Heart right ventricle (tissue), 16 donors: ENCODE measurements around the gene C1S. TPM values are rescaled to one million over a fixed set of nuclear protein-coding genes. Genes with fewer than 3 reads are reported as not detected.

Experiments used
- ATAC-seq, 8 donors: fragments of 200-7000 bp; cut with Tn5 transposase; one replicate each; pipeline ENCODE4 v1.9.1; 2020; ENCODE audit warnings: mild to moderate bottlenecking in 8 of 8, moderate library complexity in 8 of 8, moderate number of reproducible peaks in 1 of 8
- DNase-seq, 2 donors: peaks; one replicate each; pipeline ENCODE4 v3.0.0-alpha.2; 2020
- H3K27ac ChIP-seq, 10 donors: fragments of 200-600 bp; sonication (generic) in 2 of 10; one replicate each; pipeline versions ENCODE4 v1.5.0 to v1.8.0; 2020 to 2022; ENCODE audit warnings: mild to moderate bottlenecking in 3 of 10
- H3K27me3 ChIP-seq, 7 donors: fragments of 200-600 bp; one replicate each; pipeline ENCODE4 v1.8.0; 2021 to 2022; ENCODE audit warnings: mild to moderate bottlenecking in 2 of 7
- H3K36me3 ChIP-seq, 9 donors: fragments of 200-600 bp; sonication (generic) in 1 of 9; one replicate each; pipeline versions ENCODE4 v1.5.0 to v1.8.0; 2020 to 2022; ENCODE audit warnings: mild to moderate bottlenecking in 2 of 9
- H3K4me1 ChIP-seq, 9 donors: fragments of 200-600 bp; sonication (generic) in 1 of 9; one replicate each; pipeline versions ENCODE4 v1.5.0 to v1.8.0; 2020 to 2022; ENCODE audit warnings: mild to moderate bottlenecking in 4 of 9
- H3K4me3 ChIP-seq, 10 donors: fragments of 200-600 bp; sonication (generic) in 2 of 10; one replicate each; pipeline versions ENCODE4 v1.5.0 to v1.8.0; 2020 to 2022; ENCODE audit warnings: mild to moderate bottlenecking in 7 of 10, moderate library complexity in 2 of 10
- H3K9me3 ChIP-seq, 11 donors: fragments of 200-600 bp in 10 of 11; sonication (generic) in 2 of 11; one replicate each; pipeline versions ENCODE4 v1.5.0 to v1.8.0; 2013 to 2022; ENCODE audit warnings: mild to moderate bottlenecking in 2 of 11, control low read depth in 1 of 11, moderate library complexity in 1 of 11
- WGBS, 2 donors: extraction: QIAGEN DNeasy Blood & Tissue Kit; methylation state at CpG; one replicate each; pipeline ENCODE4 v1.1.7; 2013; ENCODE audit warnings: inconsistent platforms in 1 of 2; 5-methylcytosine and 5-hydroxymethylcytosine counted together
- intact Hi-C, 10 donors: fragments of 100-400 bp; cut with DNase I; formaldehyde crosslinking; loops; one replicate each; pipeline versions ENCODE4 v1.11.1 to v1.14.2; 2022
- polyA plus RNA-seq, 2 donors: library from polyadenylated mRNA; stranded (reverse); fragments of 200-250 nt; gene quantifications; one replicate each; pipeline ENCODE4 v1.2.3, GENCODE V29; 2013
- total RNA-seq, 10 donors: library from RNA; stranded (reverse); fragmentation: NEBNext Ultra II Directional in 3 of 10; extraction: Animal tissue kit (Norgen Biotek cat#: 25700) in 3 of 10; gene quantifications; one replicate each; pipeline versions ENCODE4 v1.2.1 to v1.2.4, GENCODE V29; 2021 to 2023
- TF ChIP-seq, protein P1 (sequence below), 9 donors: fragments of 200-600 bp; sonication (generic) in 2 of 9; IDR thresholded peaks; one replicate each; pipeline versions ENCODE4 v1.5.0 to v1.8.0; 2021 to 2022; ENCODE audit warnings: antibody characterized with exemption in 9 of 9, mild to moderate bottlenecking in 5 of 9, moderate library complexity in 1 of 9
- donor health status: Arrhythmogenic right ventricular cardiomyopathy.
- donor health status: ischemic (EF 13 %, LVEDD 7.1; RV severe dilation, severe dysfunction).
- donor health status: healthy with polysubstance abuse.
- donor health status: DM: no; HTN: yes; CAD: no.
- donor health status: DM: no; HTN: no; CAD: no.
- donor health status: ischemic (EF 25% LVEDD 6.9; RV normal size, moderate dysfunction).
- donor health status: ischemic (EF 25% LVEDD 5.7; RV mildly dilated, moderate dysfunction).
- donor health status: healthy.
- donor health status: DM: yes; HTN: yes; CAD: no.
- donor health status: Ischemic cardiomyopathy.
- donor health status: ischemic (EF 35%, LVEDD 5.7; RV mildly dilated, moderate dysfunction).
- donor health status: nonischemic (EF 11% LVEDD 7.7; RV severe dilation, severe dysfunction).
- donor health status: DM: yes; HTN: yes; CAD: no.
- donor health status: PGD.
- donor health status: ischemic (EF 29% LVEDD 5.4; RV normal size, mild dysfunction).
- donor health status: nonischemic (EF 23%, LVEDD 6.1; RV moderate dilation, normal function).

The C1S gene
- total and polyA plus RNA-seq, 12 donors, result 25.1 to 151 (median 53.5) TPM

DNA sequence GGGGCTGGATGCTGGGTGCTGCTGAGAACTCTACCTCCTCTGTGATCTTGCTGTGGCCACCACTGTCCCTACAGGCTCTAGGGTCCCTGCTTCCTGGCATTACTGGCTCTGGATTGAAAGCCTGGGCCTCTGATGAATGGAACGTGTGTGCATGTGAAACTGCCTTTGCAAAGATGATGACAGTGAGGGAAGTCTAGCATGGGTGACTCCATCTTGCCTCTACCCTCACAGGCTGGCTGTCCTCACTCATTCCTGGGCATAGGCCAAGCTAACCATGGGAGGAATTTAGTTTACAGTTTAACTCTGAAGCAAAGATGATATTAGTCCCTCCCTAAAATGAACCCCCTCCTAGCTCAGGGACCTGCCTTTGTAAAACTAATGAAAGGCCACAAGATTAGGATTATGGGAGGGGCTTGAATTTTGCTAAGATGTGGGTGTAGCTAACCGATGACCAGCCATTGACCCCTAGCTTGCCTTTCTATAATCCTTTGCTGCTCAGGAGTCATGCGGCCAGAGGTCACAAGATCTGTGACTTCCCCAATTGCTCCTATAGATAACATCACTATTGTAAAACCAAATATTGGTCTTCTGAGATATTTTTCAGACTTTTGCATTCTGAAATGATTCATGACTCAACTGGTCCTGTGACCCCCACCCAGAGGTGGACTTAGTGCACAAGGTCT lies 2.2 kb upstream of the C1S start:
- Histone ChIP-seq H3K27ac (peak overlapping the region in 1 of 10 donors; percentile 86), H3K9me3 (no peaks in the 10 kb centered on the region), H3K4me3 (no peak overlapping the region), H3K4me1 (peaks cover 0 to 44% (median 8%) of the 10 kb centered on the region in 9 donors), H3K36me3 (peaks cover 0 to 7% (median 0%) of the 10 kb centered on the region in 9 donors), H3K27me3 (no peaks in the 10 kb centered on the region)
- intact Hi-C loops, result loop anchor here in 1 of 10 donors (10.0 kb wide), 1 partner anchor 46 kb away; the partner anchor contains the start of gene C1RL
- DNase-seq, result no peak
- WGBS, 2 donors, result 81 to 87% methylated on average over 3 of the region's 3 CpGs
- TF ChIP-seq, protein P1, sequence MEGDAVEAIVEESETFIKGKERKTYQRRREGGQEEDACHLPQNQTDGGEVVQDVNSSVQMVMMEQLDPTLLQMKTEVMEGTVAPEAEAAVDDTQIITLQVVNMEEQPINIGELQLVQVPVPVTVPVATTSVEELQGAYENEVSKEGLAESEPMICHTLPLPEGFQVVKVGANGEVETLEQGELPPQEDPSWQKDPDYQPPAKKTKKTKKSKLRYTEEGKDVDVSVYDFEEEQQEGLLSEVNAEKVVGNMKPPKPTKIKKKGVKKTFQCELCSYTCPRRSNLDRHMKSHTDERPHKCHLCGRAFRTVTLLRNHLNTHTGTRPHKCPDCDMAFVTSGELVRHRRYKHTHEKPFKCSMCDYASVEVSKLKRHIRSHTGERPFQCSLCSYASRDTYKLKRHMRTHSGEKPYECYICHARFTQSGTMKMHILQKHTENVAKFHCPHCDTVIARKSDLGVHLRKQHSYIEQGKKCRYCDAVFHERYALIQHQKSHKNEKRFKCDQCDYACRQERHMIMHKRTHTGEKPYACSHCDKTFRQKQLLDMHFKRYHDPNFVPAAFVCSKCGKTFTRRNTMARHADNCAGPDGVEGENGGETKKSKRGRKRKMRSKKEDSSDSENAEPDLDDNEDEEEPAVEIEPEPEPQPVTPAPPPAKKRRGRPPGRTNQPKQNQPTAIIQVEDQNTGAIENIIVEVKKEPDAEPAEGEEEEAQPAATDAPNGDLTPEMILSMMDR (IDR thresholded peaks at IDR 0.05), result no peak
- ATAC-seq, result no peak

DNA sequence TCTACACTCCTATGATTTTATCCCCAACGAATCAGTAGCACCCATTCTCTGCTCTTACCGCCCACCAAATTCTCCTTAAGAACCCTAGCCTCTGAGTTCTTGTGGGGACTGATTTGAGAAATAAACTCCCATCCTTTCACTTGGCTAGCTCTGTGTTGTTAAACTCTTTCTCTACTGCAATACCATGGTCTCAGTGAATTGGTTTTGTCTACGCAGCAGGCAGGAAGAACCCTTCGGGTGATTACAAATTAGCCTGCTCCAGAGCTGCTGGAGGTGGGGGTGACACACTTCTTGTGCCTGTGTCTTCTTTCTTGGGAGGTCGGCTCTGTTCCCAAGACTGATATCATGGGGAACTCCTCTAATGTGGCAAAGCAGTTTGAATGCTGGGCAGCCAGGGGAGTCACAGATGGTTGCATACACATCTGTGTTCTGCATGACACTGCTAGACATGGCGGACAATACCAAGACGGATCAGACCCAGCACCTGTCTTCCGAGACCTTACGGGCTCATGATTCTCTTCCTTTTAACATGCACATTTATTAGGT lies 1.6 kb upstream of the C1S start:
- Histone ChIP-seq H3K9me3 (no peaks in the 10 kb centered on the region), H3K36me3 (peaks cover 0 to 13% (median 0%) of the 10 kb centered on the region in 9 donors), H3K4me3 (no peak overlapping the region), H3K27me3 (no peaks in the 10 kb centered on the region), H3K27ac (peak overlapping the region in 1 of 10 donors; percentile 86), H3K4me1 (peaks cover 0 to 44% (median 8%) of the 10 kb centered on the region in 9 donors)
- TF ChIP-seq, protein P1 (IDR thresholded peaks at IDR 0.05), result no peak
- intact Hi-C loops, result loop anchor here in 1 of 10 donors (10.0 kb wide), 1 partner anchor 46 kb away; the partner anchor contains the start of gene C1RL
- ATAC-seq (no peak), DNase-seq (no peak)
- 92 to 93% methylated on average over 9 of the region's 9 CpGs for WGBS, 2 donors

DNA sequence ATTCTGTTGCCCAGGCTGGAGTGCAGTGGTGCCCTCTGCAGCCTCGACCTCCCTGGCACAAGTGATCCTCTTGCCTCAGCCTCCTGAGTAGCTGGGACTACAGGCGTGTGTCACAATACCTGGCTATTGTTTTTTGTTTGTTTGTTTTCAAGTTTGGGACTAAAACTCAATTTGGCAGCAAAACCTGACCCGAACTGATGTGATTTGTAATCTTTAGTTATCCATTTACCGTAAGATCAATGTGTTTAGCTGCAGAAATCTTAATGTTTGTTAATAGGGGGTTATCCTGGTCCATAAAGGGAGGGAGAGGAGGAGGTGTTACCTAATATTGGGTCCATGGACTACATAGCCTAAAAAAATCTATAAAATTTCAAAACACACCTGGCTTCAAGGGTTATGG lies 738 bp upstream of the C1S start:
- TF ChIP-seq, protein P1 (IDR thresholded peaks at IDR 0.05), result no peak
- Histone ChIP-seq H3K4me3 (peak overlapping the region in 1 of 10 donors; percentile 47), H3K9me3 (no peaks in the 10 kb centered on the region), H3K4me1 (peaks cover 0 to 44% (median 9%) of the 10 kb centered on the region in 9 donors), H3K27me3 (no peaks in the 10 kb centered on the region), H3K27ac (peak overlapping the region in 7 of 10 donors; percentile 6 to 90 (median 68)), H3K36me3 (peaks cover 0 to 13% (median 0%) of the 10 kb centered on the region in 9 donors)
- intact Hi-C loops, result loop anchor here (1.0 to 10.0 kb wide), 8 partner anchors 33 to 53 kb away; partner anchors contain the start of genes C1R (in 8 of the 10) and C1RL (in 6 of the 10)
- DNase-seq (no peak), ATAC-seq (no peak)
- WGBS, 2 donors, result 96% methylated on average over 4 of the region's 4 CpGs

- Histone ChIP-seq H3K9me3 (no peaks in the 10 kb centered on the region), H3K4me3 (peak overlapping the region in 9 of 10 donors; percentile 23 to 51 (median 41)), H3K27me3 (no peaks in the 10 kb centered on the region), H3K4me1 (peaks cover 0 to 44% (median 10%) of the 10 kb centered on the region in 9 donors), H3K36me3 (peaks cover 0 to 25% (median 0%) of the 10 kb centered on the region in 9 donors), H3K27ac (peak overlapping the region in 9 of 10 donors; percentile 25 to 90 (median 68))
- 73 to 77% methylated on average over 13 of the region's 13 CpGs for WGBS, 2 donors
- TF ChIP-seq, protein P1 (IDR thresholded peaks at IDR 0.05), result no peak
- intact Hi-C loops, result loop anchor here in 8 of 10 donors (1.0 to 5.0 kb wide), 6 partner anchors 32 to 52 kb away; partner anchors contain the start of genes C1R (in 4 of the 8) and C1RL (in 4 of the 8)
- DNase-seq, result no peak
- ATAC-seq, result peak in 2 of 8 donors; percentile 7 to 15
These were observed 620 bp downstream of the C1S start for GRCh38 chr12:7061138-7061537.
